Neuronal stem cell (in vitro differentiated cells): ENCODE results near the gene GSTO2.
A peak's percentile ranks its signal among the peaks of the same experiment; 100 is the strongest.

Experiments
- DNase-seq: peaks from one replicate; pipeline ENCODE4 v3.0.0-alpha.2; 2013; ENCODE audit warnings: low spot score
- H2AFZ ChIP-seq: one replicate; pipeline ENCODE4 v1.6.1; 2013; ENCODE audit warnings: mild to moderate bottlenecking, low read length, inconsistent platforms
- H2AK5ac ChIP-seq: 2 replicates; pipeline ENCODE4 v1.6.1; 2013; ENCODE audit warnings: low read depth, mild to moderate bottlenecking, inconsistent platforms, low read length, moderate library complexity, mixed read lengths
- H2BK120ac ChIP-seq: 2 replicates; pipeline ENCODE4 v1.6.1; 2013; ENCODE audit warnings: low read depth, mild to moderate bottlenecking, inconsistent platforms, low read length, moderate library complexity, mixed read lengths
- H2BK12ac ChIP-seq: one replicate; pipeline ENCODE4 v1.6.1; 2013; ENCODE audit warnings: low read length, inconsistent platforms
- H2BK15ac ChIP-seq: 2 replicates; pipeline ENCODE4 v1.6.1; 2013; ENCODE audit warnings: mild to moderate bottlenecking, low read length, inconsistent platforms, mixed read lengths
- H2BK5ac ChIP-seq: one replicate; pipeline ENCODE4 v1.6.1; 2013; ENCODE audit warnings: inconsistent platforms, mild to moderate bottlenecking, low read length, moderate library complexity
- H3K14ac ChIP-seq: one replicate; pipeline ENCODE4 v1.6.1; 2013; ENCODE audit warnings: low read length, inconsistent platforms
- H3K18ac ChIP-seq: 2 replicates; pipeline ENCODE4 v1.6.1; 2013; ENCODE audit warnings: low read length, inconsistent platforms
- H3K23ac ChIP-seq: 2 replicates; pipeline ENCODE4 v1.6.1; 2013; ENCODE audit warnings: low read depth, mild to moderate bottlenecking, mixed read lengths, low read length, inconsistent platforms; ENCODE audit not compliant: poor library complexity
- H3K27ac ChIP-seq: replicated peaks from 3 replicates; pipeline ENCODE4 v1.5.1; 2013; ENCODE audit warnings: low read length, inconsistent platforms
- H3K27me3 ChIP-seq, 3 experiments: 2 replicates each; pipeline ENCODE4 v1.6.1; 2013; ENCODE audit warnings: low read length in 3 of 3, mild to moderate bottlenecking in 2 of 3, inconsistent platforms in 1 of 3, low read depth in 1 of 3, mixed read lengths in 1 of 3, moderate library complexity in 1 of 3; ENCODE audit not compliant: control insufficient read depth in 3 of 3, insufficient read depth in 3 of 3
- H3K36me3 ChIP-seq, 2 donors: replicated peaks in 1 of 2; 2 replicates each; pipeline ENCODE4 v1.6.1; 2013; ENCODE audit warnings: low read length in 2 of 2; ENCODE audit not compliant: control insufficient read depth in 2 of 2, insufficient read depth in 2 of 2
- H3K4ac ChIP-seq: 2 replicates; pipeline ENCODE4 v1.6.1; 2013; ENCODE audit warnings: inconsistent platforms, mild to moderate bottlenecking, low read length, moderate library complexity
- H3K4me1 ChIP-seq, 2 donors: 1 replicate in 1 of 2; 2 replicates in 1 of 2; pipeline ENCODE4 v1.6.1; 2013; ENCODE audit warnings: low read length in 2 of 2, low read depth in 1 of 2; ENCODE audit not compliant: control insufficient read depth in 2 of 2, insufficient read depth in 1 of 2
- H3K4me2 ChIP-seq: one replicate; pipeline ENCODE4 v1.6.1; 2013; ENCODE audit warnings: mild to moderate bottlenecking, low read length, inconsistent platforms; ENCODE audit not compliant: insufficient read depth, poor library complexity, severe bottlenecking
- H3K4me3 ChIP-seq, 2 donors: 2 replicates each; pipeline ENCODE4 v1.5.1; 2013; ENCODE audit warnings: low read length in 2 of 2, mild to moderate bottlenecking in 2 of 2, inconsistent platforms in 1 of 2, moderate library complexity in 1 of 2
- H3K79me1 ChIP-seq: one replicate; pipeline ENCODE4 v1.6.1; 2013; ENCODE audit warnings: low read depth, mild to moderate bottlenecking, inconsistent platforms, low read length, moderate library complexity
- H3K9ac ChIP-seq: one replicate; pipeline ENCODE4 v1.6.1; 2013; ENCODE audit warnings: mild to moderate bottlenecking, low read depth, low read length, inconsistent platforms; ENCODE audit not compliant: poor library complexity
- H3K9me3 ChIP-seq, 2 donors: replicated peaks in 1 of 2; 2 replicates each; pipeline versions ENCODE3 to v1.6.1; 2013; ENCODE audit warnings: low read length in 2 of 2, mild to moderate bottlenecking in 2 of 2, inconsistent platforms in 1 of 2, low read depth in 1 of 2, mixed read lengths in 1 of 2, moderate library complexity in 1 of 2; ENCODE audit not compliant: control insufficient read depth in 2 of 2, insufficient read depth in 1 of 2
- H4K8ac ChIP-seq: one replicate; pipeline ENCODE4 v1.6.1; 2013; ENCODE audit warnings: low read depth, mild to moderate bottlenecking, inconsistent platforms, low read length, moderate library complexity
- H4K91ac ChIP-seq: one replicate; pipeline ENCODE4 v1.6.1; 2013; ENCODE audit warnings: low read length, low read depth, mild to moderate bottlenecking, inconsistent platforms; ENCODE audit not compliant: poor library complexity
- WGBS, 2 donors: extraction: QIAGEN DNeasy Blood & Tissue Kit; methylation state at CpG; one replicate each; pipeline ENCODE4 v1.1.7; 2013; ENCODE audit warnings: missing lambda C conversion rate in 2 of 2, mixed read lengths in 1 of 2; ENCODE audit not compliant: insufficient read length in 2 of 2, insufficient replicate concordance in 1 of 2; ENCODE audit errors: extremely low coverage in 2 of 2; 5-methylcytosine and 5-hydroxymethylcytosine counted together

GSTO2 gene

GRCh38 chr10:104273899-104274575 lies 5.1 kb downstream of the GSTO2 start:
- Histone ChIP-seq H3K4me1 (peaks cover 2 to 4% of the 10 kb centered on the region in 2 donors), H2BK15ac (no peak overlapping the region), H3K9ac (no peak overlapping the region), H3K18ac (no peak overlapping the region), H3K4me3 (no peak overlapping the region), H2AK5ac (no peak overlapping the region), H2BK12ac (no peak overlapping the region), H3K79me1 (no peaks in the 10 kb centered on the region), H2BK120ac (no peak overlapping the region), H3K36me3 (no peaks in the 10 kb centered on the region), H3K27ac (no peak overlapping the region), H3K27me3 (peaks cover 0 to 8% (median 3%) of the 10 kb centered on the region in 3 experiments), H3K14ac (no peak overlapping the region), H3K4ac (no peak overlapping the region), H3K23ac (no peak overlapping the region), H4K8ac (no peak overlapping the region), H3K9me3 (no peaks in the 10 kb centered on the region), H2BK5ac (no peak overlapping the region), H2AFZ (peak overlapping the region; percentile 61), H3K4me2 (no peak overlapping the region), H4K91ac (no peak overlapping the region)
- no peak for DNase-seq
- WGBS, 2 donors: no CpG with 5 or more reads among the region's 4 CpGs

DNA sequence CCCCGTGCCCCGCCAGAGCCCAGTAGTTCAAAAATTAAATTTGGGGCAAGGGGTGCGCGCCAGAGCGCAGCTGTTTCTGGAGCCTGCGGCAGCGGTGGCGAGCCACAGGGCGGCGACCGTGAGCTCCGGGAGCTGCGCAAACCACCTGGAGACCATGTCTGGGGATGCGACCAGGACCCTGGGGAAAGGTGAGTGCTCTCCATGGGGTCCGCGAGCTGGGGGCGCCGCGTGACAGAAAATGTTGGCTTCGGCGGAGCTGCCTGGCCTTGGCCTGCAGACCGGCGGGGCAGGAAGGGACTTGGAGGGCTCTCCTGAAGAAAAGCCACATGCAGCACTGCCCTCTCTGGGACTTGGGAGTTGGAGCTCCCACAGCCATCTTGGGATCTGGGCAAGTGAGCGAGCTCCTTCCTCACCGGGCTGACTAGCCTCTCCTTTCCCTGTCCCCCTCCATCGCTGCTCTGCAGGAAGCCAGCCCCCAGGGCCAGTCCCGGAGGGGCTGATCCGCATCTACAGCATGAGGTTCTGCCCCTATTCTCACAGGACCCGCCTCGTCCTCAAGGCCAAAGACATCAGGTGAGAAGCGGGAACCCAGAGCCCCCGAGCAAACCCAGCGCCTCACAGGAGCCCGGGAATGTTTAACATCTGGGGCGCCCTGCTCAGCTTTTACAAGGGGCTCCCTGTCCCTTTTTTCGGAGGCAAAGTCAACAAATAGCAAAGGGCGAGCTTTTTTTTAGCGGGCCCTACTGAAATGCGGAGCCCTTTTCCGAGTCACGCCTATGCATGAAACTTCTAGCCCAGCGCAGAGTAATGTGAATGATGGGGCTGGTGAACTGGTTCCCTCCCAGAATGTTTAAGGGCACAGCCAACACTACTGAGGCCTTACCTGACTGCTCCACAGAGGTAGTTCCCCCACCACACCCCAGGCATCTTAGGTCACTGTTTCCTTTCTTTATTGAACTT lies 6.1 kb downstream of the GSTO2 start:
- Histone ChIP-seq H2AK5ac (peak overlapping the region; percentile 34), H3K36me3 (no peaks in the 10 kb centered on the region), H3K9ac (no peak overlapping the region), H3K14ac (no peak overlapping the region), H2BK120ac (peak overlapping the region; percentile 84), H3K23ac (peak overlapping the region; percentile 44), H3K4me3 (peak overlapping the region in 1 of 2 donors; percentile 21), H3K4me2 (peak overlapping the region; percentile 65), H2BK12ac (no peak overlapping the region), H3K9me3 (no peaks in the 10 kb centered on the region), H3K79me1 (no peaks in the 10 kb centered on the region), H3K27me3 (peaks cover 0 to 8% (median 3%) of the 10 kb centered on the region in 3 experiments), H3K4me1 (peaks cover 0 to 2% of the 10 kb centered on the region in 2 donors), H4K91ac (no peak overlapping the region), H2BK15ac (no peak overlapping the region), H4K8ac (no peak overlapping the region), H2BK5ac (no peak overlapping the region), H3K4ac (peak overlapping the region; percentile 23), H3K27ac (no peak overlapping the region), H3K18ac (peak overlapping the region; percentile 80), H2AFZ (peak overlapping the region; percentile 61)
- no peak for DNase-seq
- no CpG with 5 or more reads among the region's 42 CpGs for WGBS, 2 donors

DNA sequence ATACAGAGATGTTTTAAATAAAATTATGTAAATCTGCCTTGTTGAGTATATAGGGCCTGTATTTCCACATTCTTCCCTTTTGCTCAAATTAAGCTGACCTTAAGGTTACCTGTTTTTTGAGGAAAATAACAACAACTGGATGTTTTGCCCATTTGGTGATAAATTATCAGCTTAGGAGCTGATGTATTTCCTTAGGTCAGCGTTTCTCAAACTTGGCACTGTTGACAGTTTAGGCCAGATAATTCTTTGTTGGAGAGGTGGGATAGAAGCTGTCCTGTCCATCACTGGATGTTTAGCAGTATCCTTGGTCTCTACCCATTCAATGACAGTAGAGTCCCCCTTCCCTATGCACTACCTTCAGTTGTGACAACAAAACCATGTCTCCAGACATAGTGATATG lies 7.2 kb downstream of the GSTO2 start:
- H2BK120ac ChIP-seq: no peak overlapping the region
- H3K4ac ChIP-seq: no peak overlapping the region
- peaks cover 0 to 8% (median 3%) of the 10 kb centered on the region in 3 experiments for H3K27me3 ChIP-seq
- no peak overlapping the region for H2BK12ac ChIP-seq
- no CpG with 5 or more reads among the region's 1 CpG for WGBS, 2 donors
- no peak overlapping the region for H4K91ac ChIP-seq
- H3K18ac ChIP-seq: no peak overlapping the region
- H2BK5ac ChIP-seq: no peak overlapping the region
- H4K8ac ChIP-seq: no peak overlapping the region
- H3K79me1 ChIP-seq: no peaks in the 10 kb centered on the region
- H2AFZ ChIP-seq: no peak overlapping the region
- no peak overlapping the region for H3K14ac ChIP-seq
- no peak overlapping the region for H3K27ac ChIP-seq
- no peak overlapping the region for H3K4me2 ChIP-seq
- H3K9me3 ChIP-seq: no peaks in the 10 kb centered on the region
- no peak overlapping the region for H2AK5ac ChIP-seq
- H3K23ac ChIP-seq: no peak overlapping the region
- no peak overlapping the region for H3K9ac ChIP-seq
- DNase-seq: no peak
- no peaks in the 10 kb centered on the region for H3K36me3 ChIP-seq
- H2BK15ac ChIP-seq: no peak overlapping the region
- H3K4me1 ChIP-seq: peaks cover 0 to 2% of the 10 kb centered on the region in 2 donors
- H3K4me3 ChIP-seq: no peak overlapping the region

- H2BK15ac ChIP-seq: no peak overlapping the region
- H3K79me1 ChIP-seq: no peaks in the 10 kb centered on the region
- peaks cover 0 to 8% (median 3%) of the 10 kb centered on the region in 3 experiments for H3K27me3 ChIP-seq
- H3K36me3 ChIP-seq: no peaks in the 10 kb centered on the region
- no peak overlapping the region for H3K27ac ChIP-seq
- no peak overlapping the region for H3K14ac ChIP-seq
- no peak for DNase-seq
- no peak overlapping the region for H2AFZ ChIP-seq
- H2BK12ac ChIP-seq: no peak overlapping the region
- H3K9ac ChIP-seq: no peak overlapping the region
- H2BK5ac ChIP-seq: no peak overlapping the region
- H3K4me3 ChIP-seq: no peak overlapping the region
- no peak overlapping the region for H2AK5ac ChIP-seq
- no peak overlapping the region for H3K23ac ChIP-seq
- H4K91ac ChIP-seq: no peak overlapping the region
- H3K4me1 ChIP-seq: peaks cover 0 to 2% of the 10 kb centered on the region in 2 donors
- H3K9me3 ChIP-seq: no peaks in the 10 kb centered on the region
- no peak overlapping the region for H3K4me2 ChIP-seq
- no peak overlapping the region for H3K4ac ChIP-seq
- H3K18ac ChIP-seq: no peak overlapping the region
- H4K8ac ChIP-seq: no peak overlapping the region
- WGBS, 2 donors: no CpG with 5 or more reads among the region's 2 CpGs
- H2BK120ac ChIP-seq: no peak overlapping the region
Measured at GRCh38 chr10:104277785-104278184, 8.8 kb downstream of the GSTO2 start.
